ENCODE measurements around the gene SYNGR2. TPM values are rescaled to one million over a fixed set of nuclear protein-coding genes. Genes with fewer than 3 reads are reported as not detected.

SYNGR2 gene
- total RNA-seq, 1 donor from 2014 or later = 217 TPM

- DNase-seq (peak; percentile 73), ATAC-seq (peak; percentile 15 to 52)
- Histone ChIP-seq H3K27me3 (ENCODE audit: low read depth) (no peaks in the 10 kb centered on the region), H3K4me1 (peaks cover 54% of the 10 kb centered on the region), H3K4me3 (no peak overlapping the region), H3K9me3 (no peaks in the 10 kb centered on the region), H3K27ac (peak overlapping the region; percentile 11), H3K36me3 (no peaks in the 10 kb centered on the region)
- TF ChIP-seq CTCF (IDR thresholded peaks at IDR 0.05) = no peak
- intact Hi-C loops (cut with DNase I) = no loop called here
Observed at GRCh38 chr17:78147315-78147998, 20.9 kb upstream of the SYNGR2 start.

GRCh38 chr17:78148286-78149016 is 19.9 kb upstream of the SYNGR2 start:
- Histone ChIP-seq H3K27me3 (ENCODE audit: low read depth) (no peaks in the 10 kb centered on the region), H3K4me1 (peaks cover 46% of the 10 kb centered on the region), H3K4me3 (no peak overlapping the region), H3K9me3 (no peaks in the 10 kb centered on the region), H3K36me3 (no peaks in the 10 kb centered on the region), H3K27ac (no peak overlapping the region)
- no peak for TF ChIP-seq CTCF (IDR thresholded peaks at IDR 0.05)
- intact Hi-C loops (cut with DNase I) = no loop called here
- ATAC-seq = no peak
- DNase-seq = no peak

GRCh38 chr17:78151514-78152008 is 16.8 kb upstream of the SYNGR2 start:
- H3K4me3 ChIP-seq = no peak overlapping the region
- no peaks in the 10 kb centered on the region for H3K27me3 ChIP-seq (ENCODE audit: low read depth)
- H3K27ac ChIP-seq = peak overlapping the region; percentile 53
- TF ChIP-seq CTCF (IDR thresholded peaks at IDR 0.05) = no peak
- DNase-seq (no peak), ATAC-seq (peak; percentile 52 to 65)
- H3K9me3 ChIP-seq = no peaks in the 10 kb centered on the region
- peaks cover 16% of the 10 kb centered on the region for H3K4me1 ChIP-seq
- H3K36me3 ChIP-seq = no peaks in the 10 kb centered on the region
- intact Hi-C loops (cut with DNase I) = no loop called here

- Histone ChIP-seq H3K4me3 (no peak overlapping the region), H3K36me3 (no peaks in the 10 kb centered on the region), H3K27ac (no peak overlapping the region), H3K4me1 (peaks cover 16% of the 10 kb centered on the region), H3K27me3 (ENCODE audit: low read depth) (no peaks in the 10 kb centered on the region), H3K9me3 (no peaks in the 10 kb centered on the region)
- ATAC-seq (peak; percentile 38 to 67), DNase-seq (no peak)
- intact Hi-C loops (cut with DNase I) = no loop called here
- no peak for TF ChIP-seq CTCF (IDR thresholded peaks at IDR 0.05)
Observed at GRCh38 chr17:78154903-78155811, 13.2 kb upstream of the SYNGR2 start.

GRCh38 chr17:78159575-78160158 is 8.7 kb upstream of the SYNGR2 start:
- intact Hi-C loops (cut with DNase I) = no loop called here
- ATAC-seq = peak in 1 of 2 donors; percentile 15
- DNase-seq = no peak

More at GRCh38 chr17:78159575-78160158, 8.7 kb upstream of the SYNGR2 start:
- H3K27me3 ChIP-seq (ENCODE audit: low read depth) = no peaks in the 10 kb centered on the region
- no peak overlapping the region for H3K27ac ChIP-seq
- no peaks in the 10 kb centered on the region for H3K9me3 ChIP-seq
- no peak overlapping the region for H3K4me3 ChIP-seq
- no peaks in the 10 kb centered on the region for H3K4me1 ChIP-seq
- H3K36me3 ChIP-seq = no peaks in the 10 kb centered on the region
- no peak for TF ChIP-seq CTCF (IDR thresholded peaks at IDR 0.05)
